Activated CD4-positive, alpha-beta T cell treated with anti-CD3 and anti-CD28 coated beads for 36 hours (primary cell): ENCODE results near the gene FSD2. TPM values are rescaled to one million over a fixed set of nuclear protein-coding genes. Genes with fewer than 3 reads are reported as not detected.
"Not testable (repeated sequence)": the region's sequence is repeated elsewhere in the genome, so short reads cannot be mapped to it uniquely, and the experiment has no call there.

ENCODE experiments used
- ATAC-seq: fragments of 200-7000 bp; cut with Tn5 transposase; one replicate; pipeline ENCODE4 v1.10.0; 2021; ENCODE audit warnings: mild to moderate bottlenecking, moderate library complexity
- CTCF ChIA-PET: fragments of 350-600 bp; sonication (Branson Sonifier 250); formaldehyde crosslinking; loops from one replicate; lab custom pipeline; 2021; ENCODE audit warnings: antibody characterized with exemption; lab: Charles Lee
- POLR2A ChIA-PET: fragments of 350-600 bp; sonication (Branson Sonifier 250); formaldehyde crosslinking; loops from one replicate; lab custom pipeline; 2021; ENCODE audit warnings: antibody characterized with exemption, inconsistent platforms; lab: Charles Lee
- DNase-seq: peaks from one replicate; pipeline ENCODE4 v3.0.0-alpha.2; 2020
- H3K27ac Mint-ChIP-seq: one replicate; pipeline ENCODE4 v1.8.0; 2021; ENCODE audit warnings: mixed read lengths
- H3K27me3 Mint-ChIP-seq: one replicate; pipeline ENCODE4 v1.8.0; 2021; ENCODE audit warnings: mixed read lengths
- H3K36me3 Mint-ChIP-seq: one replicate; pipeline ENCODE4 v1.8.0; 2021; ENCODE audit warnings: low read depth, mixed read lengths
- H3K4me1 Mint-ChIP-seq: one replicate; pipeline ENCODE4 v1.8.0; 2021; ENCODE audit warnings: mixed read lengths
- H3K4me3 Mint-ChIP-seq: one replicate; pipeline ENCODE4 v1.8.0; 2021; ENCODE audit warnings: mild to moderate bottlenecking, moderate library complexity, mixed read lengths
- H3K9me3 Mint-ChIP-seq: one replicate; pipeline ENCODE4 v1.8.0; 2021; ENCODE audit warnings: low read depth, mixed read lengths
- intact Hi-C, 2 experiments: fragments of 100-400 bp; cut with DNase I in 1 of 2; cut with micrococcal nuclease in 1 of 2; formaldehyde crosslinking; loops; one replicate each; pipeline versions ENCODE4 v1.14.2 to v1.15.1; 2022 to 2024; cut with DNase I, micrococcal nuclease
- total RNA-seq, 2 experiments: library from RNA; stranded (reverse); gene quantifications; one replicate each; pipeline ENCODE4 v1.2.3, GENCODE V29; 2021

The FSD2 gene
- total RNA-seq, 2 experiments from 2014 or later = not detected

DNA sequence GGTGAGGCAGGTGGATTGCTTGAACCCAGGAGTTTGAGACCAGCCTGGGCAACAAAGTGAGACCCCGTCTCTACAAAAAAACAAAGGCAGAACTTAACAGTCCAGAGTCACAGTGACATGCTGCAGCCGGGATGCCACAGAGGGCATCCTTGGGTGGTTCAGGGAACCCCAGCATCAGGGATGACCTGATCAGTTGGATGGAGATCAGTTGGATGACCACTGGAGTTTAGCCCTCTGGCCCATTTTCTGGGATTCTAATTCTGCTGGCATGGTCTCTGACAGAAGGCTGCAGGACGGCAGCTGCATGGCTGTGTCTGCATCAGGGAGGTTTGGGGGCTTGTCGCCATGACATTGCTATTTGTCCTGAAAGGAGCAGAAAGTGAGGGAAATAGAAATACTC is 23.4 kb upstream of the FSD2 start:
- H3K36me3 Mint-ChIP-seq = peaks cover 63% of the 10 kb centered on the region
- no peak for ATAC-seq
- H3K4me3 Mint-ChIP-seq = no peak overlapping the region
- no peak overlapping the region for H3K27ac Mint-ChIP-seq
- ChIA-PET CTCF (no interaction called here), POLR2A (no interaction called here)
- intact Hi-C loops = no loop called here
- peaks cover 34% of the 10 kb centered on the region for H3K4me1 Mint-ChIP-seq
- H3K9me3 Mint-ChIP-seq = no peaks in the 10 kb centered on the region
- H3K27me3 Mint-ChIP-seq = no peaks in the 10 kb centered on the region
- no peak for DNase-seq

GRCh38 chr15:82828075-82828474 is 22.2 kb upstream of the FSD2 start:
- ChIA-PET CTCF (interaction anchor here (0.8 kb wide), 1 partner anchor 54 kb away, joined by 3 read pairs; no protein-coding TSS in a partner anchor), POLR2A (no interaction called here)
- Mint-ChIP-seq H3K4me1 (peaks cover 30% of the 10 kb centered on the region), H3K4me3 (no peak overlapping the region), H3K36me3 (peaks cover 56% of the 10 kb centered on the region), H3K27me3 (no peaks in the 10 kb centered on the region), H3K9me3 (no peaks in the 10 kb centered on the region), H3K27ac (no peak overlapping the region)
- no peak for DNase-seq
- peak; percentile 34 for ATAC-seq
- intact Hi-C loops = no loop called here

GRCh38 chr15:82823049-82823448 is 17.2 kb upstream of the FSD2 start:
- H3K27me3 Mint-ChIP-seq = no peaks in the 10 kb centered on the region
- H3K36me3 Mint-ChIP-seq = peaks cover 47% of the 10 kb centered on the region
- no peak for ATAC-seq
- ChIA-PET CTCF (no interaction called here), POLR2A (no interaction called here)
- no peak for DNase-seq
- no peaks in the 10 kb centered on the region for H3K9me3 Mint-ChIP-seq
- intact Hi-C loops = no loop called here
- no peak overlapping the region for H3K27ac Mint-ChIP-seq
- peaks cover 3% of the 10 kb centered on the region for H3K4me1 Mint-ChIP-seq
- no peak overlapping the region for H3K4me3 Mint-ChIP-seq

DNA sequence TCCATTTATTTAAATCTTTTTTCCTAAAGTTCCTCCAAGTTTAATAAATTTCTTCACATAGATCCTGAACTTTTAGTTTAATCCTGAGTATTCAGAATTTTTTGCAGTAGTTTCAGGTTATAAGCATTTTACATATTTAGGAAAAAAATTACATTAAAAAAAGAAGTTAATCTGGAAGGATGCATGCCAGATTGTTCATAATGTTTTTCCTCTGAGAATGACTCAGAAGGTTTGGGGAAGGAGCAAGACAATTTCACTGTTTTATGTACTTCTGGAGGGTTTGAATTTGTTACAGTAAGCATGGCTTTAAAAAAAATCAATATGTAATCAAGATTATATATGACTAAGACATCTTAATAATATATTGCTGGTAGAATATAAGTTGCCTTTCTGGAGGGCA is 16.0 kb upstream of the FSD2 start:
- H3K27me3 Mint-ChIP-seq, ATAC-seq: not testable (repeated sequence)
- H3K36me3 Mint-ChIP-seq = peaks cover 50% of the 10 kb centered on the region

DNA sequence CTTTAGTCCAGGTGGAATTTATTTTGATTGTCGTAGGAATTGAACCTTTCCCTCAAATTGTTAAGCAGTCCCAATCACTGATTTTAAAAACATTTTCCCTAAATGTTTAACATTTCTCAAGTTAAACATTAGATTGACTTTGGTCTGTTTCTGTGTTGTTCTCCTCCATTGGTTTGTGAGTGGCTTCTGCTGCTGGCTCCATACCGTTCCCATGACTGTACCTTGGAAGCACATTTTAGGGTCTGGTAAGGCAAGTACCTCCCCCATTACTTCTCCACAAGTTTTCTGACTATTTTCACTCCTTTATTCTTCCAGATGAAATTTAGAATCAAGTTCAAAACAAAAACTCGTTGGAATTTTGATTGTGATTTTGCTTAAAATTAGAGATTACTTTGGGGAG is 15.5 kb upstream of the FSD2 start:
- POLR2A ChIA-PET, H3K27me3 Mint-ChIP-seq, ATAC-seq, H3K4me3 Mint-ChIP-seq, H3K9me3 Mint-ChIP-seq, DNase-seq, H3K4me1 Mint-ChIP-seq, H3K27ac Mint-ChIP-seq, CTCF ChIA-PET, intact Hi-C loops: not testable (repeated sequence)
- H3K36me3 Mint-ChIP-seq = peaks cover 50% of the 10 kb centered on the region

More for the DNA sequence above, 16.0 kb upstream of the FSD2 start:
- H3K9me3 Mint-ChIP-seq, H3K4me1 Mint-ChIP-seq, H3K27ac Mint-ChIP-seq, DNase-seq, H3K4me3 Mint-ChIP-seq, intact Hi-C loops, POLR2A ChIA-PET, CTCF ChIA-PET: not testable (repeated sequence)

DNA sequence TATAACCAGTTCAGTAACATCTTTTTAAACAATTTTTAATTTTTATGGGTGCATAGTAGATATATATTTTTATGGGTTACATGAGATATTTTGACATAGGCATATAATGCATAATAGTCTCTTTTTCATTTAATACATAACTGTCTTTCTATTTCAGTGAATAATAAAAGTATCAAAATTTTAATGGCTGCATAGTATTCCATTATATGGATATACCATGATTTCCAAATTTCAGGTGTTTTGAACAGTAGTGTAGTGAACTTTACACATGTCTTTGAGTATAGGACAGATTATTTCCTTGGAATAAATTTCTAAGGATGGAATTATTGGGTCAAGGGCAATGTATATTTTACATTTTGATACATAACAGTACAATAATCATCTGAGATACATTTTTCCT is 14.3 kb upstream of the FSD2 start:
- Mint-ChIP-seq H3K27me3 (no peaks in the 10 kb centered on the region), H3K4me3 (no peak overlapping the region), H3K9me3 (no peaks in the 10 kb centered on the region), H3K27ac (no peak overlapping the region), H3K36me3 (peaks cover 52% of the 10 kb centered on the region), H3K4me1 (peaks cover 12% of the 10 kb centered on the region)
- CTCF ChIA-PET = no interaction called here
- intact Hi-C loops = no loop called here
- DNase-seq = no peak
- no peak for ATAC-seq
- POLR2A ChIA-PET = no interaction called here

DNA sequence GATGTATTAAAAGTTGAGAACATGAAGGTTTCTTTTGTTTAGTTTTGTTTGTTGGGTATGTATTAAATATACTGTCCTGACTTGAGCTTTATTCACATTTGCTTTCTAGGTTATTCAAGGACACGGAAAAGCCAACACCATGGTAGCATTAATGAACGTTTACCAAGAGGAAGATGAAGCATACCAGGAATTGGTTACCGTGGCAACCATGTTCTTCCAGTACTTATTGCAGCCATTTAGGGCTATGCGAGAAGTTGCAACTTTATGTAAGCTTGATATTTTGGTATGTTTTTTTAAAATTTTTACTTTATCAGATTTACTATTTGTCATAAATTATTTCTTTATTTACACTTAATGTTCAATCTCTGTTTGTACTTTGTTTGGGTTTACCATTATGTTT is 7.1 kb upstream of the FSD2 start:
- no peak for ATAC-seq
- Mint-ChIP-seq H3K36me3 (peaks cover 42% of the 10 kb centered on the region), H3K27ac (no peak overlapping the region), H3K4me1 (peaks cover 46% of the 10 kb centered on the region), H3K4me3 (no peak overlapping the region), H3K27me3 (no peaks in the 10 kb centered on the region), H3K9me3 (no peaks in the 10 kb centered on the region)
- CTCF ChIA-PET = interaction anchor here (1.1 to 1.2 kb wide), 2 partner anchors 36 to 62 kb away, joined by 3 to 4 read pairs; no protein-coding TSS in a partner anchor
- intact Hi-C loops = loop anchor here (5.0 to 10.0 kb wide), 3 partner anchors 278 to 766 kb away; partner anchors contain the start of genes HDGFL3 (in 1 of the 2) and MEX3B (in 1 of the 2)
- POLR2A ChIA-PET = no interaction called here
- DNase-seq = no peak

DNA sequence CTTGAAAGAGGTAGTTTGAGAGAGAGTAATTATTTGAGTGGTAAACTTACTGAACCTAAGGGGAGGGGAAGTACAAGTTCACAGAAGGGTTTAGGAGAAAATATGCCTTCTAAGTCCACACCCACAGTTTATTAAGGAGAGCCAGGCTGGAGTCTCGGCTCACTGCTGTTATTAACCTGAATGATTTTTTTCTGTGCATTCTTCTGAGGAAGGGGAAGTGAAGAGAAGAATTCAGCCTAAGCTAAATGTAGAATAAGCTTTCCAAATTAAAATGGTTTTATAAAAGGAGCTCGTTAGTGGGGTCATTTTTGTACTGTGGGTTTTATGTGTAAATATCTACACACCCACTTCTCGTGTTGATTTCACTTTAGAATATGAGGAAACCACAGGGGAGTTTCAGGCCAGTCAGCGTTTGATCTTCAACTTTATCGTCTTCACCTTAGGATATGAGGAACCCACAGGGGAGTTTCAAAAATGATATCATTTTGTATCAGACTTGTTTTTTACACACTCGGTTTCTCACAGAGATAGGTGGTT is 5.1 kb upstream of the FSD2 start:
- Mint-ChIP-seq H3K9me3 (no peaks in the 10 kb centered on the region), H3K36me3 (peaks cover 28% of the 10 kb centered on the region), H3K4me1 (peaks cover 43% of the 10 kb centered on the region), H3K27ac (peak overlapping the region; percentile 86), H3K4me3 (peak overlapping the region; percentile 89), H3K27me3 (no peaks in the 10 kb centered on the region)
- peak; percentile 70 for DNase-seq
- ChIA-PET CTCF (interaction anchor here (0.7 to 2.6 kb wide), 9 partner anchors 13 to 270 kb away, joined by 3 to 8 read pairs (median 4); partner anchors contain the start of gene RPS17), POLR2A (interaction anchor here (0.6 to 1.8 kb wide), 3 partner anchors 11 to 271 kb away, joined by 3 to 5 read pairs (median 3); partner anchors contain the start of gene RPS17)
- intact Hi-C loops = loop anchor here (1.0 to 10.0 kb wide), 7 partner anchors 21 to 764 kb away; partner anchors contain the start of genes BTBD1 (in 1 of the 2), HDGFL3 (in 1 of the 2) and MEX3B (in 1 of the 2)
- no peak for ATAC-seq

DNA sequence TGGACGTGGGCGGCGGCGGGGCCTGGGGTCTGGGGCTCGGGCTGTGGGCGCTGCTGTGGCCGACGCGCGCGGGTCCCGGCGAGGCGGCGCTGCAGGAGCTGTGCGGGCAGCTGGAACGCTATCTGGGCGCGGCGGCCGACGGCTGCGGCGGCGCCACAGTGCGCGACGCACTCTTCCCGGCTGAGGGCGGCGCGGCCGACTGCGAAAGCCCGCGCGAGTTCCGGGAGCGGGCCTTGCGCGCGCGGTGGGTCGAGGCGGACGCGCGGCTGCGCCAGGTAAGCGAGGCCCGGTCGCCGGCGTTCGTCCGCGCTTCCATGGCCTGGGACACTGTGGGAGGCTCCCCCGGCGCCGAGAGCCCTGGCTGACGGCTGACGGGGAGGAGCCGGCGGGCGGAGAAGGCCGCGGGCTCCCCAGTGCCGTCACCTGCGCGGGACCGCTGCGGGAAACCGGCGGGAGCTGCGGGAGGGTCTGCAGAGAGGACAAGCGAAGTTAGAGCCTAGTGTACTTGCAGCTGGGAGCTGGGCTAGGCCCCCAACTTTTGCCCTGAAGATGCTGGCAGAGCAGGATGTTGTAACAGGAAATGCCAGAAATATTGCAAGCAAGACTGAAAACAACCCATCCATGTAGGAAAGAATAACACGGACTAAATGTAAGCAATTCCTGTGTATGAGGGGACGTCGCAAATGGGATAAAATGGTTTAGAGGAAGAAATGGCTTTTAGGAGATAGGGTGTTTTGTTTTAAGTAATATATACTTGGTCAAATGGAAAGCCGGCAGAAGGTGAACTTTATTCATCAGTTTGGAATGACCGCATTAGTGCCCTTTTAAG is 4.4 kb upstream of the FSD2 start:
- peaks cover 21% of the 10 kb centered on the region for H3K36me3 Mint-ChIP-seq
- ATAC-seq (peak; percentile 13), DNase-seq (peak; percentile 54)
- peaks cover 36% of the 10 kb centered on the region for H3K4me1 Mint-ChIP-seq
- intact Hi-C loops = loop anchor here (2.0 to 10.0 kb wide), 6 partner anchors 141 to 763 kb away; partner anchors contain the start of genes BTBD1 (in 1 of the 2), HDGFL3 (in 1 of the 2) and MEX3B (in 1 of the 2)
- CTCF ChIA-PET = interaction anchor here (0.8 to 2.6 kb wide), 7 partner anchors 23 to 270 kb away, joined by 3 to 8 read pairs (median 4); partner anchors contain the start of gene RPS17
- H3K4me3 Mint-ChIP-seq = peak overlapping the region; percentile 89
- H3K27me3 Mint-ChIP-seq = no peaks in the 10 kb centered on the region
- H3K27ac Mint-ChIP-seq = peak overlapping the region; percentile 86
- H3K9me3 Mint-ChIP-seq = no peaks in the 10 kb centered on the region
- POLR2A ChIA-PET = interaction anchor here (0.9 kb wide), 1 partner anchor 270 kb away, joined by 3 read pairs; the partner anchor contains the start of gene RPS17

- ATAC-seq (peak; percentile 97), DNase-seq (peak; percentile 97)
- Mint-ChIP-seq H3K36me3 (peaks cover 19% of the 10 kb centered on the region), H3K27me3 (no peaks in the 10 kb centered on the region), H3K4me3 (peak within 1 kb of the TSS; percentile 89), H3K27ac (peak within 1 kb of the TSS; percentile 86), H3K9me3 (no peaks in the 10 kb centered on the region), H3K4me1 (peaks cover 34% of the 10 kb centered on the region)
- intact Hi-C loops = loop anchor here (1.0 to 10.0 kb wide), 12 partner anchors 59 to 762 kb away; partner anchors contain the start of genes AP3B2 (in 1 of the 2), BTBD1 (in 1 of the 2), HDGFL3 (in 1 of the 2) and MEX3B (in 1 of the 2)
- ChIA-PET POLR2A (interaction anchor here (0.8 kb wide), 1 partner anchor 274 kb away, joined by 3 read pairs; no protein-coding TSS in a partner anchor), CTCF (interaction anchor here (0.6 to 2.6 kb wide), 4 partner anchors 36 to 215 kb away, joined by 3 to 8 read pairs (median 3); no protein-coding TSS in a partner anchor)
These were observed 3.6 kb upstream of the FSD2 start, which contains the start of gene WHAMM for GRCh38 chr15:82809308-82810060. WHAMM (plus strand) TSS chr15:82809628; CDS start chr15:82809727, 99 bp downstream.
